A549 (cell line): ENCODE results near the gene PDK2. TPM values are rescaled to one million over a fixed set of nuclear protein-coding genes. Genes with fewer than 3 reads are reported as not detected.

Experiments
- ATAC-seq, 2 experiments: fragments of 200-7000 bp in 1 of 2; fragments of >200 bp in 1 of 2; cut with Nextera tagmentation in 1 of 2; cut with Tn5 transposase in 1 of 2; 3 replicates each; pipeline versions ENCODE4 v1.8.0 to v1.9.1; 2018 to 2020; ENCODE audit warnings: mild to moderate bottlenecking in 1 of 2, moderate library complexity in 1 of 2
- CTCF ChIA-PET: fragments of 300-600 bp; sonication (Branson Sonifier 250); formaldehyde crosslinking; extraction: SDS; loops from one replicate; lab custom pipeline; 2021; ENCODE audit warnings: antibody characterized with exemption, inconsistent platforms; lab: Yijun Ruan, JAX
- POLR2A ChIA-PET: fragments of 350-600 bp; formaldehyde crosslinking; extraction: SDS; loops from one replicate; lab custom pipeline; 2021; ENCODE audit warnings: antibody characterized with exemption, inconsistent platforms; lab: Yijun Ruan, JAX
- DNase-seq, 2 experiments: peaks; one replicate each; pipeline versions ENCODE4 v3.0.0 to v3.0.0-alpha.2; 2011 to 2016; ENCODE audit warnings: low read depth in 1 of 2, low spot score in 1 of 2
- FAIRE-seq: peaks from 2 replicates; lab custom pipeline; 2011; peaks lifted over from hg19 to GRCh38; lab: Jason Lieb, UNC
- H3K27ac ChIP-seq, 2 experiments: fragments of >200 bp; sonication (Bioruptor Twin); formaldehyde crosslinking; 3 replicates each; pipeline ENCODE4 v1.5.1; 2016 to 2017
- H3K4me1 ChIP-seq: fragments of >200 bp; sonication (Bioruptor Twin); formaldehyde crosslinking; 3 replicates; pipeline ENCODE4 v1.6.1; 2016
- H3K4me2 ChIP-seq: fragments of >200 bp; sonication (Bioruptor Twin); formaldehyde crosslinking; 3 replicates; pipeline ENCODE4 v1.6.1; 2016
- H3K4me3 ChIP-seq: fragments of >200 bp; sonication (Bioruptor Twin); formaldehyde crosslinking; 3 replicates; pipeline ENCODE4 v1.5.1; 2016
- H3K9me3 ChIP-seq: fragments of >200 bp; sonication (Bioruptor Twin); formaldehyde crosslinking; 3 replicates; pipeline ENCODE4 v1.6.1; 2016
- CBX2 ChIP-seq: fragments of 200-600 bp; sonication (generic); IDR thresholded peaks from 2 replicates; pipeline ENCODE4 v1.6.1; 2016; ENCODE audit warnings: low read depth, mild to moderate bottlenecking, borderline replicate concordance
- EHMT2 ChIP-seq: fragments of 200-600 bp; sonication (generic); IDR thresholded peaks from 2 replicates; pipeline ENCODE4 v1.6.1; 2016; ENCODE audit warnings: antibody characterized with exemption, low read depth, mild to moderate bottlenecking, moderate library complexity
- FOSB ChIP-seq: fragments of 250-450 bp; sonication (Bioruptor Pico); IDR thresholded peaks from 2 replicates; pipeline ENCODE4 v1.5.0; 2020; ENCODE audit warnings: mild to moderate bottlenecking, moderate library complexity
- HOXB5 ChIP-seq: fragments of 250-450 bp; sonication (Bioruptor Pico); IDR thresholded peaks from 2 replicates; pipeline ENCODE4 v1.5.0; 2020; ENCODE audit warnings: mild to moderate bottlenecking, moderate library complexity
- JUN ChIP-seq, 2 experiments: fragments of >200 bp; sonication (Bioruptor Twin); formaldehyde crosslinking; IDR thresholded peaks; 2 replicates in 1 of 2; 3 replicates in 1 of 2; pipeline ENCODE4 v1.6.1; 2016 to 2017
- JUNB ChIP-seq: fragments of >200 bp; sonication (Bioruptor Twin); formaldehyde crosslinking; IDR thresholded peaks from 2 replicates; pipeline ENCODE4 v1.6.1; 2016
- KDM1A ChIP-seq: fragments of 200-600 bp; sonication (generic); IDR thresholded peaks from 2 replicates; pipeline ENCODE4 v1.6.1; 2016; ENCODE audit warnings: low read depth, mild to moderate bottlenecking
- MAFK ChIP-seq: fragments of 450-650 bp; IDR thresholded peaks from 2 replicates; pipeline ENCODE4 v1.6.1; 2014; ENCODE audit not compliant: partially characterized antibody
- PHF8 ChIP-seq: fragments of 200-600 bp; sonication (generic); IDR thresholded peaks from 2 replicates; pipeline ENCODE4 v1.6.1; 2016; ENCODE audit warnings: low read depth, mild to moderate bottlenecking, antibody characterized with exemption, moderate library complexity, borderline replicate concordance
- POLR2AphosphoS2 ChIP-seq: conservative IDR thresholded peaks from 2 replicates; pipeline ENCODE4 v1.6.1; 2012; ENCODE audit warnings: low read length, improper control_type of control experiment, inconsistent platforms
- RAD21 ChIP-seq, 2 experiments: fragments of >200 bp in 1 of 2; sonication (Bioruptor Twin) in 1 of 2; formaldehyde crosslinking in 1 of 2; IDR thresholded peaks in 1 of 2; conservative IDR thresholded peaks in 1 of 2; 2 replicates in 1 of 2; 3 replicates in 1 of 2; pipeline ENCODE4 v1.6.1; 2012 to 2018; ENCODE audit warnings: inconsistent platforms in 1 of 2
- RARB ChIP-seq: fragments of 250-450 bp; sonication (Bioruptor Pico); IDR thresholded peaks from 2 replicates; pipeline ENCODE4 v1.8.0; 2021; ENCODE audit warnings: mild to moderate bottlenecking, moderate library complexity
- WGBS: methylation state at CpG from one replicate; pipeline ENCODE4 v1.1.6; 2017; ENCODE audit errors: missing lambda C conversion rate; 5-methylcytosine and 5-hydroxymethylcytosine counted together
- polyA plus RNA-seq, 4 experiments: library from polyadenylated mRNA; depleted of rRNA in 3 of 4; stranded (reverse); fragments of >200 nt; fragmentation: RNase III in 1 of 4; extraction: RNeasy Plus Mini Kit Qiagen cat#74134 plus additional on column Dnase treatment in 1 of 4; gene quantifications; 2 replicates in 3 of 4; 3 replicates in 1 of 4; pipeline ENCODE4 v1.2.3, GENCODE V29; 2011 to 2017
- TF ChIP-seq, protein P1 (sequence below): fragments of 200-600 bp; sonication (generic); IDR thresholded peaks from 2 replicates; pipeline ENCODE4 v1.6.1; 2016; ENCODE audit warnings: antibody characterized with exemption, mild to moderate bottlenecking, moderate library complexity
- TF ChIP-seq, protein P2 (sequence below): fragments of >200 bp; sonication (Bioruptor Twin); formaldehyde crosslinking; IDR thresholded peaks from 3 replicates; pipeline ENCODE4 v1.6.1; 2016
- TF ChIP-seq, protein P3 (sequence below): IDR thresholded peaks from 2 replicates; pipeline ENCODE4 v1.6.1; 2012
- TF ChIP-seq, protein P4 (sequence below): fragments of >200 bp; sonication (Bioruptor Twin); formaldehyde crosslinking; IDR thresholded peaks from 3 replicates; pipeline ENCODE4 v1.5.1; 2016
- TF ChIP-seq, protein P5 (sequence below): IDR thresholded peaks from 2 replicates; pipeline ENCODE4 v1.6.1; 2012; ENCODE audit warnings: low read depth, borderline replicate concordance
- TF ChIP-seq, protein P6 (sequence below): IDR thresholded peaks from 2 replicates; pipeline ENCODE4 v1.6.1; 2012
- TF ChIP-seq, protein P7 (sequence below): fragments of 250-450 bp; sonication (Bioruptor Pico); IDR thresholded peaks from 2 replicates; pipeline ENCODE4 v1.5.0; 2020; ENCODE audit warnings: low read depth, mild to moderate bottlenecking, moderate library complexity

The PDK2 gene
- polyA plus RNA-seq, 2 of the 4 experiments (the other 2 are of a cell fraction), result 14.1 to 28.5 TPM

DNA sequence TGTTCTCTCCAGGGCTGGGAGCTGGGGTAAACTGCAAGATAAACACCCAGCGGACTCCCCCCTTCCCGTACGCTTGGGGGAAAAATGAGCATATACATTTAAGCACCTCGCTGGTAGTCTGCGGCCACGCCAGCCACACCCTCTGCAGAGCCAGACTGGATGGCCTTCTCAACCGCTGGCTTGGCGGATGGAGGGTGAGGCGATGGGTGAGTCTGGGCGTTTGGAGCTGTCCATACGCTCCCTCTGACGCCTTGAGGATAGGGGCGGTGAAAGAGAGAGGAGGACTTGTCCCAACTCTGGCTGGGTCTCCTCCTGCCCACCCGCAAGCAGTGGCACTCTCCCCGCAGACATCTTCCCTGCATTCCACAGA lies 38.2 kb upstream of the PDK2 start:
- ATAC-seq (peak in 1 of 2 experiments; percentile 22; a peak in 3 of 6 replicates), FAIRE-seq (no peak), DNase-seq (peak in 1 of 2 experiments; percentile 55)
- CTCF ChIA-PET, result interaction anchor here (0.6 to 22.1 kb wide), 24 partner anchors 9 to 416 kb away, joined by 3 to 473 read pairs (median 6); partner anchors contain the start of gene PDK2
- Histone ChIP-seq H3K4me3 (peak overlapping the region; percentile 77), H3K27ac (peak overlapping the region; percentile 92 to 97), H3K9me3 (no peaks in the 10 kb centered on the region), H3K4me1 (peaks cover 74% of the 10 kb centered on the region), H3K4me2 (peak overlapping the region; percentile 91)
- POLR2A ChIA-PET, result interaction anchor here (1.3 to 7.5 kb wide), 7 partner anchors 12 to 37 kb away, joined by 4 to 140 read pairs (median 10); partner anchors contain the start of gene PDK2
- 0% methylated on average over 15 of the region's 15 CpGs for WGBS
- TF ChIP-seq, protein P1, sequence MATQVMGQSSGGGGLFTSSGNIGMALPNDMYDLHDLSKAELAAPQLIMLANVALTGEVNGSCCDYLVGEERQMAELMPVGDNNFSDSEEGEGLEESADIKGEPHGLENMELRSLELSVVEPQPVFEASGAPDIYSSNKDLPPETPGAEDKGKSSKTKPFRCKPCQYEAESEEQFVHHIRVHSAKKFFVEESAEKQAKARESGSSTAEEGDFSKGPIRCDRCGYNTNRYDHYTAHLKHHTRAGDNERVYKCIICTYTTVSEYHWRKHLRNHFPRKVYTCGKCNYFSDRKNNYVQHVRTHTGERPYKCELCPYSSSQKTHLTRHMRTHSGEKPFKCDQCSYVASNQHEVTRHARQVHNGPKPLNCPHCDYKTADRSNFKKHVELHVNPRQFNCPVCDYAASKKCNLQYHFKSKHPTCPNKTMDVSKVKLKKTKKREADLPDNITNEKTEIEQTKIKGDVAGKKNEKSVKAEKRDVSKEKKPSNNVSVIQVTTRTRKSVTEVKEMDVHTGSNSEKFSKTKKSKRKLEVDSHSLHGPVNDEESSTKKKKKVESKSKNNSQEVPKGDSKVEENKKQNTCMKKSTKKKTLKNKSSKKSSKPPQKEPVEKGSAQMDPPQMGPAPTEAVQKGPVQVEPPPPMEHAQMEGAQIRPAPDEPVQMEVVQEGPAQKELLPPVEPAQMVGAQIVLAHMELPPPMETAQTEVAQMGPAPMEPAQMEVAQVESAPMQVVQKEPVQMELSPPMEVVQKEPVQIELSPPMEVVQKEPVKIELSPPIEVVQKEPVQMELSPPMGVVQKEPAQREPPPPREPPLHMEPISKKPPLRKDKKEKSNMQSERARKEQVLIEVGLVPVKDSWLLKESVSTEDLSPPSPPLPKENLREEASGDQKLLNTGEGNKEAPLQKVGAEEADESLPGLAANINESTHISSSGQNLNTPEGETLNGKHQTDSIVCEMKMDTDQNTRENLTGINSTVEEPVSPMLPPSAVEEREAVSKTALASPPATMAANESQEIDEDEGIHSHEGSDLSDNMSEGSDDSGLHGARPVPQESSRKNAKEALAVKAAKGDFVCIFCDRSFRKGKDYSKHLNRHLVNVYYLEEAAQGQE, result 0 out of 2 replicates have a peak, but pooled peaks have one; percentile 1
- TF ChIP-seq HOXB5 (CRISPR knock-in tag), result no peak

DNA sequence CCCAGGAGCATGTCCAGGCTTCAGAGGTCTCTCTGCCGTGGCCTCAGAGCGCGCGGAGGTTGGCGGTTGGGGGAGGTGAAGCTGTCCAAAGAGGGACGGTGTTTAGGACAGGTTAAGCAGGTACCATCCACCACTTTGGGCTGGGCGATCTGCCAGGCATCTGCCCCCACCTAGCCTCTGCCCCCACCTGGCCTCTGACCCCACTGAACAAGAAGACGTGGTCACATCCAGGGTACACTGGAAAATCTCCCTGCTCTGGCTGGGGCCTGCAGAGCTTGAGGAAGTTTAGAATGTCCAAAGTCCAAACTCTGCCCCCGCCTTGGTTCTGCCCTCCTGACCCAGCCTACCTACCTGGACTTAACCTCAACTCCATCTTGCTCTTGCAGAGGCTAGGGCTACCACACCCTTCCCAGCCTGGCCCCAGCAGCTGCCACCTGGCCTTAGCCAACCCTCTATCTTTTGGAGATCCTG lies 37.6 kb upstream of the PDK2 start:
- peaks cover 72% of the 10 kb centered on the region for H3K4me1 ChIP-seq
- no peak for DNase-seq
- peak overlapping the region; percentile 92 to 97 for H3K27ac ChIP-seq
- TF ChIP-seq, protein P2, sequence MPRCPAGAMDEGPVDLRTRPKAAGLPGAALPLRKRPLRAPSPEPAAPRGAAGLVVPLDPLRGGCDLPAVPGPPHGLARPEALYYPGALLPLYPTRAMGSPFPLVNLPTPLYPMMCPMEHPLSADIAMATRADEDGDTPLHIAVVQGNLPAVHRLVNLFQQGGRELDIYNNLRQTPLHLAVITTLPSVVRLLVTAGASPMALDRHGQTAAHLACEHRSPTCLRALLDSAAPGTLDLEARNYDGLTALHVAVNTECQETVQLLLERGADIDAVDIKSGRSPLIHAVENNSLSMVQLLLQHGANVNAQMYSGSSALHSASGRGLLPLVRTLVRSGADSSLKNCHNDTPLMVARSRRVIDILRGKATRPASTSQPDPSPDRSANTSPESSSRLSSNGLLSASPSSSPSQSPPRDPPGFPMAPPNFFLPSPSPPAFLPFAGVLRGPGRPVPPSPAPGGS, result no peak
- TF ChIP-seq, protein P3, sequence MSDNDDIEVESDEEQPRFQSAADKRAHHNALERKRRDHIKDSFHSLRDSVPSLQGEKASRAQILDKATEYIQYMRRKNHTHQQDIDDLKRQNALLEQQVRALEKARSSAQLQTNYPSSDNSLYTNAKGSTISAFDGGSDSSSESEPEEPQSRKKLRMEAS, result 0 out of 2 replicates have a peak, but pooled peaks have one; percentile 1
- peak in 1 of 2 experiments; percentile 11; a peak in 2 of 5 replicates for TF ChIP-seq JUN (IDR thresholded peaks at IDR 0.05)
- H3K4me2 ChIP-seq, result peak overlapping the region; percentile 91
- ChIA-PET POLR2A (interaction anchor here (0.5 to 7.5 kb wide), 4 partner anchors 17 to 647 kb away, joined by 4 to 140 read pairs (median 10); no protein-coding TSS in a partner anchor), CTCF (interaction anchor here (0.6 to 22.1 kb wide), 19 partner anchors 9 to 549 kb away, joined by 3 to 473 read pairs (median 6); partner anchors contain the start of gene PDK2)
- no peak for ATAC-seq
- H3K9me3 ChIP-seq, result no peaks in the 10 kb centered on the region
- FAIRE-seq, result peak; percentile 39
- H3K4me3 ChIP-seq, result peak overlapping the region; percentile 77
- WGBS, result 8% methylated on average over 9 of the region's 9 CpGs

DNA sequence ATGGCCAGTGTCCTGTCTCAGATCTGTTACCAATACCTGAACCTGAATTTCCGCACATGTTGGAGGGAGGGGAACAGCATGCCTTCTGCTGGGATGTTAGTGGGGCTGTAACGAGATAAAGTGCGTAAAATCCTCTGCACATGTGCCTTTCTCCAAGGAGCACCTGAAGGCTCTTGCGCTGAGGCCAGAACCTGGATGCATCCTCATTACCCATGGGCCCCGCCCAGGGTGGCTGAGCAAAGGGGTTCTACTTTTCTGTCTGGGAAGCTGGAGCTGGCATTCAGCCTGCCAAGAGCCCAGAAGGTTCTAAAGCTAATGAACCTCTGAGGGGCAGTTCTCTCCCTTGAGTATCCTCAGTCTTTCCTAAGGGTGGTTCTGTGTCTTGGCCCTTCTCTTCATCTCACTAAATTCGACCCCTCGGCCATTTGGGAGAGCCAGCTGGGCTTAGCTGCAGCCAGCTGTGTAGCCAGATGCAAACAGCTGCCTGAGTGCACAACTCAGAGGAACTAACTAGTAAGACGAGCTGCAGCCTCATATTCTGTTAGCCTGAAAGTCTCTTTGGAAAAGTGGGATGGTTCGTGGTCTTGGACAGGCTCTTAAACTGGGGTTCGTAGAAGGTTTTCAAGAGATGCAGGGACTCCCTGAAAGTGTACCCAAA lies 36.7 kb upstream of the PDK2 start:
- POLR2A ChIA-PET, result interaction anchor here (7.5 kb wide), 1 partner anchor 30 kb away, joined by 140 read pairs; no protein-coding TSS in a partner anchor
- DNase-seq, result no peak
- H3K27ac ChIP-seq, result peak overlapping the region; percentile 92 to 97
- WGBS, result 76% methylated on average over 10 of the region's 10 CpGs
- peak; percentile 54 for FAIRE-seq
- CTCF ChIA-PET, result interaction anchor here (0.8 to 22.1 kb wide), 8 partner anchors 8 to 178 kb away, joined by 3 to 473 read pairs (median 154); partner anchors contain the start of gene PDK2
- ATAC-seq, result no peak
- H3K4me1 ChIP-seq, result peaks cover 72% of the 10 kb centered on the region
- H3K4me2 ChIP-seq, result peak overlapping the region; percentile 91
- no peaks in the 10 kb centered on the region for H3K9me3 ChIP-seq
- H3K4me3 ChIP-seq, result peak overlapping the region; percentile 77
- TF ChIP-seq, protein P4, sequence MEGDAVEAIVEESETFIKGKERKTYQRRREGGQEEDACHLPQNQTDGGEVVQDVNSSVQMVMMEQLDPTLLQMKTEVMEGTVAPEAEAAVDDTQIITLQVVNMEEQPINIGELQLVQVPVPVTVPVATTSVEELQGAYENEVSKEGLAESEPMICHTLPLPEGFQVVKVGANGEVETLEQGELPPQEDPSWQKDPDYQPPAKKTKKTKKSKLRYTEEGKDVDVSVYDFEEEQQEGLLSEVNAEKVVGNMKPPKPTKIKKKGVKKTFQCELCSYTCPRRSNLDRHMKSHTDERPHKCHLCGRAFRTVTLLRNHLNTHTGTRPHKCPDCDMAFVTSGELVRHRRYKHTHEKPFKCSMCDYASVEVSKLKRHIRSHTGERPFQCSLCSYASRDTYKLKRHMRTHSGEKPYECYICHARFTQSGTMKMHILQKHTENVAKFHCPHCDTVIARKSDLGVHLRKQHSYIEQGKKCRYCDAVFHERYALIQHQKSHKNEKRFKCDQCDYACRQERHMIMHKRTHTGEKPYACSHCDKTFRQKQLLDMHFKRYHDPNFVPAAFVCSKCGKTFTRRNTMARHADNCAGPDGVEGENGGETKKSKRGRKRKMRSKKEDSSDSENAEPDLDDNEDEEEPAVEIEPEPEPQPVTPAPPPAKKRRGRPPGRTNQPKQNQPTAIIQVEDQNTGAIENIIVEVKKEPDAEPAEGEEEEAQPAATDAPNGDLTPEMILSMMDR, result no peak
- no peak for TF ChIP-seq EHMT2
- TF ChIP-seq HOXB5 (CRISPR knock-in tag), result no peak
- no peak for TF ChIP-seq RARB (CRISPR knock-in tag)
- TF ChIP-seq MAFK, result no peak
- no peak for TF ChIP-seq CBX2
- TF ChIP-seq JUNB, result no peak
- TF ChIP-seq KDM1A, result no peak
- TF ChIP-seq POLR2AphosphoS2, result no peak
- TF ChIP-seq, protein P5, sequence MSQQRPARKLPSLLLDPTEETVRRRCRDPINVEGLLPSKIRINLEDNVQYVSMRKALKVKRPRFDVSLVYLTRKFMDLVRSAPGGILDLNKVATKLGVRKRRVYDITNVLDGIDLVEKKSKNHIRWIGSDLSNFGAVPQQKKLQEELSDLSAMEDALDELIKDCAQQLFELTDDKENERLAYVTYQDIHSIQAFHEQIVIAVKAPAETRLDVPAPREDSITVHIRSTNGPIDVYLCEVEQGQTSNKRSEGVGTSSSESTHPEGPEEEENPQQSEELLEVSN, result no peak
- no peak for TF ChIP-seq PHF8
- no peak for TF ChIP-seq FOSB (CRISPR knock-in tag)
- TF ChIP-seq, protein P3, result no peak
- no peak for TF ChIP-seq RAD21 (conservative IDR thresholded peaks at IDR 0.05 in 1 of 2, IDR thresholded peaks at IDR 0.05 in 1 of 2)
- TF ChIP-seq, protein P6, sequence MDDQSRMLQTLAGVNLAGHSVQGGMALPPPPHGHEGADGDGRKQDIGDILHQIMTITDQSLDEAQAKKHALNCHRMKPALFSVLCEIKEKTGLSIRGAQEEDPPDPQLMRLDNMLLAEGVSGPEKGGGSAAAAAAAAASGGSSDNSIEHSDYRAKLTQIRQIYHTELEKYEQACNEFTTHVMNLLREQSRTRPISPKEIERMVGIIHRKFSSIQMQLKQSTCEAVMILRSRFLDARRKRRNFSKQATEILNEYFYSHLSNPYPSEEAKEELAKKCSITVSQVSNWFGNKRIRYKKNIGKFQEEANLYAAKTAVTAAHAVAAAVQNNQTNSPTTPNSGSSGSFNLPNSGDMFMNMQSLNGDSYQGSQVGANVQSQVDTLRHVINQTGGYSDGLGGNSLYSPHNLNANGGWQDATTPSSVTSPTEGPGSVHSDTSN, result no peak
- TF ChIP-seq, protein P7, sequence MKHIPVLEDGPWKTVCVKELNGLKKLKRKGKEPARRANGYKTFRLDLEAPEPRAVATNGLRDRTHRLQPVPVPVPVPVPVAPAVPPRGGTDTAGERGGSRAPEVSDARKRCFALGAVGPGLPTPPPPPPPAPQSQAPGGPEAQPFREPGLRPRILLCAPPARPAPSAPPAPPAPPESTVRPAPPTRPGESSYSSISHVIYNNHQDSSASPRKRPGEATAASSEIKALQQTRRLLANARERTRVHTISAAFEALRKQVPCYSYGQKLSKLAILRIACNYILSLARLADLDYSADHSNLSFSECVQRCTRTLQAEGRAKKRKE, result no peak
